ENCODE data around the gene TAF5L.

Gene TAF5L

DNA sequence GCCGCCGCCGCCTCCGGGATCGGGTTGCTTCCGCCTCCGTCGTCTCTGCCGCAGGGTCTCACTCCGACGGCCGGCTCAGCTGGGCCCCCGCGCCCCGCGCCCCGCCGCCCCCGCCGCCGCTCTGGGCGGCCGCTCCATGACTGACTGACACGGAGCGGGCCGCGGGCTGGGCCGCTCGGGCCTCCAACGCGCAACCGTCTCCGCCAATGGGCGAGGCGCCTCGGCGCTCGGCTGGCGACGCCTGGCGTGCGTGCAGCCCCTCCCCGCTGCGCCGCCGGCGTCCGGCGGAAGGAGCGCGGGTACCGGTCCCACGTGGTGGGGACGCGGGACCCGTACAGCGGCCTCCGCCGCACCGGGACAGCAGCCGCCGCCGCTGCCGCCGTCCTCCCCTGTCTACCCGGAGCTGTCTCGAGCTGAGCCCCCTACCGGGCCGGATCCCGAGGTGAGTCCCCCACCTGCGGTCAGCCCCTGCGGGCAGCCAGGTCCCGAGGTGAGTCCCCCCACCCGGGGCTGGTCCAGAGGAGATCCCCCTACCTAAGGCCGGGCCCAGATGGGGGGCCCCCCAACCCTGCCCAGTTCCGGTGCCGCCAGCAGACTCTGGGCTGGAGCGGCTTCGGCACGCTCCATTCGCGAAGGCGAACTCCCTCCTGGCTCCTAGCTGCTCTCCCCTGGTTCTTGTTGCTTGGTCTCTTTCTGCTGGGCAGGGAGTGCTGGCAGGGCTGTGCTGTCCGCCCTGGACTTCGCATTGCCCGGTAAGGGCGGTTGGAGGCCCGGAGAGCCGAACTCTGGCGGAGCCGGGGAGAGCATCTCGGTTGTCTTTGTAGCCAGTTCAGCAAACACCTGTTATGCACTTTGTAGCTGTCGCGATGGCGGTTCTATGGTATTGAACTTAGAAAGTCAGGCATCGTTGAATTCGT is at the start of gene TAF5L, which contains the start of gene URB2:
TSS of gene TAF5L (minus strand) at position 208 of the 917 bp plus-strand sequence. CDS start 11,640 bp downstream, outside the sequence.
TSS of gene URB2 (plus strand) at position 333 of the 917 bp plus-strand sequence. CDS start 1,387 bp downstream, outside the sequence.
- FAIRE-seq = peak; percentile 74
- DNase-seq (ENCODE audit: low spot score) = peak; percentile 96

DNA sequence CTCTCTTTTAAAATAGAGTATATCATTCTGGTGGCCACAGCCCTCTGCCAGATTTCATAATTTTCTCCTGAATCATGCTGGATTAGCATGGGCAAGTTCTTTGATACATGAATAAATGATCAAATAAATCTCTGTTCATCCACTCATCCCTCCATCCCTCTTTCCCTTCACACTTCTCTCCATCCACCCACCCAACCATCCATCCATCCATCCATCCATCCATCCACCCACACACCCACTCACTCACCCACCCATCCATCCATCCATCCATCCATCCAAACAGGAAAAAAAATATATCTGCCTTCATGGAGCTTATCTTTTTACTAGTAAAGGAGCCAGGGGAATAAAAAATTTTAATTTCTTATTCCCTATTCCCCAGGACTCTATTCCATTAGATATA is 49.5 kb upstream of the TAF5L start:
- DNase-seq (ENCODE audit: low spot score) = no peak
- FAIRE-seq = no peak

DNA sequence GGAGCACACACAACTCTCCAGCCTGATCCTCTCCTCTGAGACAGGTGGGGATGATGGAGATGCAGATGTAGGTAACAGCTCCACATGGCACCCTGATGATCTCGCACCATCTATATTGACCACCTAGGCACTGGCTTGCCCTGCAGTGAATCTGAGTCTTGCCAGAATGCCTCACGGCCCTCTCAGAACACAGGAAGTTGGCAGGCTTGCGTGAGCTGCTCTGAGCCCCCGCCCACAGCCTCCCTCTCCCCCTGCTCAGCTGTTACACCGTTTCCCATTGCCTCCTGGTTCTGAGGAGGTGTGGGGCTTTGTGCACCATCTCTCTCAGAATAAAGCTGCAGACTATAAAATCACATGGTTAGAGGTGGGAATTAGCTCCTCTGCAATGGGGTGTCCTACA is 48.1 kb upstream of the TAF5L start:
- DNase-seq (ENCODE audit: low spot score) = no peak
- no peak for FAIRE-seq

GRCh38 chr1:229672246-229672645 is 46.3 kb upstream of the TAF5L start:
- no peak for FAIRE-seq
- DNase-seq (ENCODE audit: low spot score) = no peak

DNA sequence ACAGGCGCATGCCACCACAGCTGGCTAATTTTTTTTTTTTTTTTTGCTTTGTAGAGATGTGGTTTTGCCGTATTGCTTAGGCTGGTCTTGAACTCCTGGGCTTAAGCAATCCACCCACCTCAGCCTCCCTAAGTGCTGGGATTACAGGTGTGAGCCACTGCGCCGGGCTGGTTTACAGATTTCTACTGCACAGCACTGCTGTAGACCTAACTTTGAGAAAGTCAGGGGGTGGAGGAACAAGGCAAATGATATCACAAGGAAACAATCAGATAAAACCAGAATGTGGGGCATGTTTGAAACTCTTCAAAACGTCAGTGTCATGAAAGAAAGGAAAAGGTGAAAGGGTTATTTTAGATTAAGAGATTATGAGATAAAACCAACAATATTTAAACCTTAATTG is 45.4 kb upstream of the TAF5L start:
- FAIRE-seq = no peak
- DNase-seq (ENCODE audit: low spot score) = no peak

- no peak for FAIRE-seq
- DNase-seq (ENCODE audit: low spot score) = no peak
These were observed 43.4 kb upstream of the TAF5L start for GRCh38 chr1:229669333-229669732.

DNA sequence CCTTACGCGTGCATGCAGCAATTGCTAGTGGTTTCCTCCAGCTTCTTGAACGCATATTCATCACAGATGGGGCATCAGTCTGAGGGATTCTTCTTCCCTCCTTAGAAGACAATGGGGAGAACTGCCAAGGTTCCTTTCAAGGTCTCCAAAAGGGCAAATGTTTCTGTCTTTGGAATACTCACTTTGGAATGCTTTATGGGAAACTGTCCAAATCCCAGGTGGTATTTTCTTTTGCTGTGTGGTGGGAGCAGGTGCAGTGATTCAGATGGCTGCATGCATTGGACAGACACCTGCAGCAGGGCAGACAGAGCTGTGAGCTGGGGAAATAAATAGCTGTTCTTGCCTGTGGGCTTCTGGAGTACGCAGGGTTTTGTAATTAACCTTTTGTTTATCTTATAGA is 40.7 kb upstream of the TAF5L start:
- no peak for DNase-seq (ENCODE audit: low spot score)
- FAIRE-seq = no peak

- DNase-seq (ENCODE audit: low spot score) (no peak), FAIRE-seq (no peak)
These were observed 40.1 kb upstream of the TAF5L start for GRCh38 chr1:229665912-229666558.

DNA sequence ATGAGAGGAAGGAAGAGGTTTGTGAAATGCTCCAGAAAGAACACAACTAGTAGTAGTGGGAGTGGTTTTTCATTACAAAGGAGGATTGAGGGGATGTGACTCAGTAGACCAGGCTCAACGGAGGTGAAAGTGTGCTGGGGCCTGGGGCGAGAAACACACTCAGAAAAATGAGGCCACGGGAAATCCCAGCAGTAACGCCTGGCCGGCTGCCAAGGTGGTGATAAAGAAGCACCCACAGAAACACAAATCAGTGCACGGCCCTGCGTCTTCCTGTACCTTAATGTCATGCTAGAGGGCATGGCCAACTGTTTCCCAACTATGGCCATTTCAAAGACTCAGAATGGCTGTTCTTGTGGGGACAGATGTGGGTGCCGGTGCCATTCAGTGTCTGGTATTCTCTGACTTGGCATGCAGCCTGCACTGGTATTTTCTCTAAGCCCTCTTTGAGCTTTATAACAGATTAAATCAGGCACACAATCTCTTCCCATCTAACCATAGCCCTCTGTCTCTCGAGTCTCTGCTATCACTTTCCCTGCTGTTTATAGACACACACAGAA is 38.3 kb upstream of the TAF5L start:
- DNase-seq (ENCODE audit: low spot score) (no peak), FAIRE-seq (no peak)

- DNase-seq (ENCODE audit: low spot score) = no peak
- no peak for FAIRE-seq
These were observed 36.0 kb upstream of the TAF5L start for GRCh38 chr1:229661897-229662296.

- FAIRE-seq (no peak), DNase-seq (ENCODE audit: low spot score) (peak; percentile 86)
These were observed 35.3 kb upstream of the TAF5L start for GRCh38 chr1:229661022-229661877.

- DNase-seq (ENCODE audit: low spot score) = no peak
- no peak for FAIRE-seq
These were observed 32.3 kb upstream of the TAF5L start for GRCh38 chr1:229657993-229658755.

GRCh38 chr1:229655781-229656180 is 29.9 kb upstream of the TAF5L start:
- DNase-seq (ENCODE audit: low spot score) = no peak
- no peak for FAIRE-seq

GRCh38 chr1:229653420-229653819 is 27.5 kb upstream of the TAF5L start:
- no peak for FAIRE-seq
- DNase-seq (ENCODE audit: low spot score) = no peak

- FAIRE-seq (no peak), DNase-seq (ENCODE audit: low spot score) (no peak)
These were observed 25.6 kb upstream of the TAF5L start for GRCh38 chr1:229651546-229651945.

DNA sequence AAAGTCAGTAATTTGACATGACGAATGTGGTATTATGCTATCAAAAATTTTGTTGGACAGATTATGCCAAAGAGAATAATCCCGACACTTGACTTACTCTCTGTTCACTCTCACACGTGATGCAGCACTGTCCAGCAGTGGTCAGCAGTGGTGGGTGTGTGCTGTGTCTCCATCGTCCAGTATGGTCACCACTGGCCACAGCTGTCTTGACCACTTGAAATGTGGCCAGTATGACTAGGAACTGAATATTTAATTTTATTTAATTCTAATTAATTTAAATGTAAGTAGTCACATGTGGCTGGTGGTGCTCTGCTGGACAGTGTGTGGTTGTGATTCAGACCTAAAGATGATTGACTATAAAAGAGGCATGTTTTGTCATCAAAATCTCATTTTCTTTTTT is 24.1 kb upstream of the TAF5L start:
- DNase-seq (ENCODE audit: low spot score) = no peak
- no peak for FAIRE-seq

- FAIRE-seq (no peak), DNase-seq (ENCODE audit: low spot score) (no peak)
These were observed 22.5 kb upstream of the TAF5L start for GRCh38 chr1:229648406-229648805.

- FAIRE-seq = no peak
- DNase-seq (ENCODE audit: low spot score) = no peak
These were observed 19.5 kb upstream of the TAF5L start for GRCh38 chr1:229645324-229645993.

- no peak for FAIRE-seq
These were observed 18.2 kb upstream of the TAF5L start for GRCh38 chr1:229643996-229644745.

More at GRCh38 chr1:229643996-229644745, 18.2 kb upstream of the TAF5L start:
- DNase-seq (ENCODE audit: low spot score) = no peak
